ENCODE results near the gene OAS3. TPM values are rescaled to one million over a fixed set of nuclear protein-coding genes. Genes with fewer than 3 reads are reported as not detected.

The OAS3 gene
- total RNA-seq, 1 donor, result 3.9 TPM

- H3K4me3 ChIP-seq (ENCODE audit: low read depth, low read length), result no peak overlapping the region
- DNase-seq (ENCODE audit: low read depth), result peak; percentile 66
- TF ChIP-seq CTCF (IDR thresholded peaks at IDR 0.05; ENCODE audit: insufficient read depth, low read length), result no peak
Measured at GRCh38 chr12:113007166-113007565, 68.9 kb downstream of the OAS3 start.

- no peak for TF ChIP-seq CTCF (IDR thresholded peaks at IDR 0.05; ENCODE audit: insufficient read depth, low read length)
- no peak for DNase-seq (ENCODE audit: low read depth)
- H3K4me3 ChIP-seq (ENCODE audit: low read depth, low read length), result no peak overlapping the region
Measured at GRCh38 chr12:113010701-113011100, 72.4 kb downstream of the OAS3 start.

GRCh38 chr12:113014565-113014964 is 76.3 kb downstream of the OAS3 start:
- TF ChIP-seq CTCF (IDR thresholded peaks at IDR 0.05; ENCODE audit: insufficient read depth, low read length), result no peak
- no peak overlapping the region for H3K4me3 ChIP-seq (ENCODE audit: low read depth, low read length)
- no peak for DNase-seq (ENCODE audit: low read depth)

DNA sequence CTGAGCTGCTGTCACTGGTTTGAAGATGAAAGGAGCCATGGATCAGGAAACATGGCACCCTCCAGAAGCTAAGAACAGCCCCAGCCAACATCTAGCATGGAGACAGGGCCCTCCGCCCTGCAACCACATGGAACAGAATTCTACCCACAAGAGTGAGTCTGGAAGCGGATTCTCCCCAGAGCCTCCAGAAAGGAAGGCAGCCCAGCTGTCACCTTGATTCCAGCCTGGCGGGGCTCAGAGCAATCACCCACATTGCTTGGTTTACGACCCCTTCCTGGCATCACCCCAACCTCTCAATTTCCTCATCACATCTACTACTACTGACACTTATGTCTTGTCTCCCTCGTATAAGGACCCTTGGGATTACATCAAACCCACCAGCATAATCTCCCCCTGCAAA is 78.5 kb downstream of the OAS3 start:
- TF ChIP-seq CTCF (IDR thresholded peaks at IDR 0.05; ENCODE audit: insufficient read depth, low read length), result no peak

GRCh38 chr12:113019025-113019424 is 80.8 kb downstream of the OAS3 start:
- peak; percentile 51 for DNase-seq (ENCODE audit: low read depth)
- no peak for TF ChIP-seq CTCF (IDR thresholded peaks at IDR 0.05; ENCODE audit: insufficient read depth, low read length)
- H3K4me3 ChIP-seq (ENCODE audit: low read depth, low read length), result no peak overlapping the region

More for the DNA sequence above, 78.5 kb downstream of the OAS3 start:
- H3K4me3 ChIP-seq (ENCODE audit: low read depth, low read length), result no peak overlapping the region
- no peak for DNase-seq (ENCODE audit: low read depth)

GRCh38 chr12:113021500-113021899 is 83.2 kb downstream of the OAS3 start:
- peak; percentile 13 for DNase-seq (ENCODE audit: low read depth)
- no peak for TF ChIP-seq CTCF (IDR thresholded peaks at IDR 0.05; ENCODE audit: insufficient read depth, low read length)
- H3K4me3 ChIP-seq (ENCODE audit: low read depth, low read length), result no peak overlapping the region

Other genes with a start within 250 kb of the OAS3 start
- not detected in 2 replicates for gene RPH3A, start 146.7 kb upstream of the OAS3 start, total RNA-seq (ENCODE audit: low replicate concordance)
- gene OAS1, start 31.5 kb upstream of the OAS3 start, total RNA-seq (ENCODE audit: low replicate concordance), result 1.4 and 7.8 TPM in 2 replicates
- 2.0 and 3.7 TPM in 2 replicates for gene OAS2, start 40.0 kb downstream of the OAS3 start, total RNA-seq (ENCODE audit: low replicate concordance)
- 0.16 TPM in 1 of 2 replicates, not detected in the other for gene DTX1, start 118.3 kb downstream of the OAS3 start, total RNA-seq (ENCODE audit: low replicate concordance)
- not detected in 2 replicates for gene RASAL1, start 197.3 kb downstream of the OAS3 start, total RNA-seq (ENCODE audit: low replicate concordance)
- not detected in 2 replicates for gene CFAP73, start 211.2 kb downstream of the OAS3 start, total RNA-seq (ENCODE audit: low replicate concordance)
- gene DDX54, start 247.0 kb downstream of the OAS3 start, total RNA-seq (ENCODE audit: low replicate concordance), result 31.2 and 107 TPM in 2 replicates
- gene RITA1, start 247.2 kb downstream of the OAS3 start, total RNA-seq (ENCODE audit: low replicate concordance), result 13.5 and 16.3 TPM in 2 replicates

Measured in fibroblast of the aortic adventitia (primary cell).